SK-N-SH treated with all-trans-retinoic acid at 6 μM for 48 hours (cell line): ENCODE results near the gene WNT10A.

Source experiments
- GLIS3 ChIP-seq: fragments of 250-450 bp; sonication (Bioruptor Pico); IDR thresholded peaks from 2 replicates; pipeline ENCODE4 v1.5.0; 2020; ENCODE audit warnings: mild to moderate bottlenecking, moderate library complexity
- SNAI2 ChIP-seq: fragments of 250-450 bp; sonication (Bioruptor Pico); IDR thresholded peaks from 2 replicates; pipeline ENCODE4 v1.5.0; 2020; ENCODE audit warnings: mild to moderate bottlenecking, moderate library complexity
- ZNF70 ChIP-seq: fragments of 450-650 bp; formaldehyde crosslinking; IDR thresholded peaks from 2 replicates; pipeline ENCODE4 v1.5.0; 2020; ENCODE audit warnings: mild to moderate bottlenecking, moderate library complexity
- ZNF8 ChIP-seq: fragments of 450-650 bp; formaldehyde crosslinking; IDR thresholded peaks from 2 replicates; pipeline ENCODE4 v1.5.0; 2020; ENCODE audit warnings: mild to moderate bottlenecking, moderate library complexity

DNA sequence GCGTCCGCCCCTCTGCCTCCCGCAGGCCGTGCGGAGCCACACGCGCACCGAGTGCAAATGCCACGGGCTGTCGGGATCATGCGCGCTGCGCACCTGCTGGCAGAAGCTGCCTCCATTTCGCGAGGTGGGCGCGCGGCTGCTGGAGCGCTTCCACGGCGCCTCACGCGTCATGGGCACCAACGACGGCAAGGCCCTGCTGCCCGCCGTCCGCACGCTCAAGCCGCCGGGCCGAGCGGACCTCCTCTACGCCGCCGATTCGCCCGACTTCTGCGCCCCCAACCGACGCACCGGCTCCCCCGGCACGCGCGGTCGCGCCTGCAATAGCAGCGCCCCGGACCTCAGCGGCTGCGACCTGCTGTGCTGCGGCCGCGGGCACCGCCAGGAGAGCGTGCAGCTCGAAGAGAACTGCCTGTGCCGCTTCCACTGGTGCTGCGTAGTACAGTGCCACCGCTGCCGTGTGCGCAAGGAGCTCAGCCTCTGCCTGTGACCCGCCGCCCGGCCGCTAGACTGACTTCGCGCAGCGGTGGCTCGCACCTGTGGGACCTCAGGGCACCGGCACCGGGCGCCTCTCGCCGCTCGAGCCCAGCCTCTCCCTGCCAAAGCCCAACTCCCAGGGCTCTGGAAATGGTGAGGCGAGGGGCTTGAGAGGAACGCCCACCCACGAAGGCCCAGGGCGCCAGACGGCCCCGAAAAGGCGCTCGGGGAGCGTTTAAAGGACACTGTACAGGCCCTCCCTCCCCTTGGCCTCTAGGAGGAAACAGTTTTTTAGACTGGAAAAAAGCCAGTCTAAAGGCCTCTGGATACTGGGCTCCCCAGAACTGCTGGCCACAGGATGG, 7.1 kb upstream of the WNT10A start:
- TF ChIP-seq GLIS3 (CRISPR knock-in tag): no peak
- no peak for TF ChIP-seq ZNF70
- no peak for TF ChIP-seq SNAI2
- no peak for TF ChIP-seq ZNF8
